CD14-positive monocyte (primary cell): Measurements from ENCODE around the gene C17orf67. TPM values are rescaled to one million over a fixed set of nuclear protein-coding genes. Genes with fewer than 3 reads are reported as not detected.

ENCODE experiments used
- DNase-seq, 3 donors: peaks; one replicate each; pipeline ENCODE4 v3.0.0-alpha.2; 2011 to 2022
- H2AFZ ChIP-seq: 2 replicates; pipeline ENCODE4 v1.6.0; 2012; ENCODE audit warnings: mild to moderate bottlenecking, low read depth, low read length, inconsistent platforms; ENCODE audit not compliant: insufficient read depth, poor library complexity, severe bottlenecking
- H3K27ac ChIP-seq, 2 donors: 1 replicate in 1 of 2; 2 replicates in 1 of 2; pipeline ENCODE4 v1.5.1; 2012 to 2013; ENCODE audit warnings: low read length in 2 of 2, control low read depth in 1 of 2, inconsistent platforms in 1 of 2, low read depth in 1 of 2, mild to moderate bottlenecking in 1 of 2
- H3K27me3 ChIP-seq, 2 donors: one replicate each; pipeline versions ENCODE4 v1.6.0 to v1.6.1; 2011 to 2013; ENCODE audit warnings: low read length in 2 of 2; ENCODE audit not compliant: control insufficient read depth in 2 of 2, insufficient read depth in 2 of 2
- H3K36me3 ChIP-seq, 2 donors: replicated peaks in 1 of 2; 1 replicate in 1 of 2; 2 replicates in 1 of 2; pipeline versions ENCODE4 v1.5.1 to v1.6.1; 2012 to 2013; ENCODE audit warnings: low read length in 2 of 2, control low read depth in 1 of 2, inconsistent platforms in 1 of 2, mild to moderate bottlenecking in 1 of 2; ENCODE audit not compliant: insufficient read depth in 2 of 2, control insufficient read depth in 1 of 2
- H3K4me1 ChIP-seq, 2 donors: 1 replicate in 1 of 2; 2 replicates in 1 of 2; pipeline versions ENCODE4 v1.5.1 to v1.6.1; 2012 to 2013; ENCODE audit warnings: low read length in 2 of 2, control low read depth in 1 of 2, inconsistent platforms in 1 of 2, mild to moderate bottlenecking in 1 of 2, moderate library complexity in 1 of 2; ENCODE audit not compliant: insufficient read depth in 2 of 2, control insufficient read depth in 1 of 2
- H3K4me2 ChIP-seq: replicated peaks from 2 replicates; pipeline ENCODE3; 2012; ENCODE audit warnings: low read length, moderate library complexity, mild to moderate bottlenecking; ENCODE audit not compliant: poor library complexity, severe bottlenecking; ENCODE audit errors: extremely low read depth
- H3K4me3 ChIP-seq, 3 experiments: fragments of 200-600 bp in 1 of 3; sonication (generic) in 1 of 3; replicated peaks in 1 of 3; 1 replicate in 2 of 3; 2 replicates in 1 of 3; pipeline ENCODE4 v1.5.1; 2011 to 2013; ENCODE audit warnings: low read length in 3 of 3, mild to moderate bottlenecking in 3 of 3, control low read depth in 2 of 3, low read depth in 2 of 3, inconsistent platforms in 1 of 3, moderate library complexity in 1 of 3
- H3K79me2 ChIP-seq: 2 replicates; pipeline ENCODE4 v1.6.0; 2012; ENCODE audit warnings: mild to moderate bottlenecking, control low read depth, inconsistent platforms, low read length, moderate library complexity; ENCODE audit not compliant: insufficient read depth
- H3K9ac ChIP-seq: 2 replicates; pipeline ENCODE4 v1.6.0; 2017; ENCODE audit warnings: low read length, mild to moderate bottlenecking; ENCODE audit not compliant: insufficient read depth, poor library complexity, severe bottlenecking
- H3K9me3 ChIP-seq, 2 donors: replicated peaks in 1 of 2; 1 replicate in 1 of 2; 2 replicates in 1 of 2; pipeline versions ENCODE4 v1.5.1 to v1.6.1; 2012 to 2013; ENCODE audit warnings: low read length in 2 of 2, control low read depth in 1 of 2; ENCODE audit not compliant: control insufficient read depth in 1 of 2, insufficient read depth in 1 of 2
- H4K20me1 ChIP-seq: 2 replicates; pipeline ENCODE4 v1.6.0; 2012; ENCODE audit warnings: mild to moderate bottlenecking, low read length, control low read depth, moderate library complexity; ENCODE audit not compliant: insufficient read depth
- H3K27ac Mint-ChIP-seq, 7 donors: one replicate each; pipeline ENCODE4 v1.8.0; 2020; ENCODE audit warnings: mild to moderate bottlenecking in 7 of 7, mixed read lengths in 7 of 7, moderate library complexity in 6 of 7, inconsistent platforms in 2 of 7
- H3K27me3 Mint-ChIP-seq, 3 donors: one replicate each; pipeline ENCODE4 v1.8.0; 2021 to 2022; ENCODE audit warnings: low read depth in 3 of 3, mild to moderate bottlenecking in 3 of 3, mixed read lengths in 3 of 3, moderate library complexity in 3 of 3, inconsistent platforms in 1 of 3
- H3K36me3 Mint-ChIP-seq, 2 donors: one replicate each; pipeline ENCODE4 v1.8.0; 2020; ENCODE audit warnings: mixed read lengths in 2 of 2, inconsistent platforms in 1 of 2, mild to moderate bottlenecking in 1 of 2
- H3K4me1 Mint-ChIP-seq: one replicate; pipeline ENCODE4 v1.8.0; 2020; ENCODE audit warnings: mild to moderate bottlenecking, mixed read lengths
- H3K4me3 Mint-ChIP-seq, 2 donors: one replicate each; pipeline ENCODE4 v1.8.0; 2020; ENCODE audit warnings: mild to moderate bottlenecking in 2 of 2, mixed read lengths in 2 of 2, moderate library complexity in 1 of 2
- H3K9me3 Mint-ChIP-seq, 7 donors: one replicate each; pipeline ENCODE4 v1.8.0; 2020 to 2022; ENCODE audit warnings: mixed read lengths in 7 of 7, mild to moderate bottlenecking in 6 of 7, moderate library complexity in 6 of 7, inconsistent platforms in 2 of 7
- WGBS: methylation state at CpG from one replicate; pipeline ENCODE4 v1.1.5; 2013; ENCODE audit warnings: missing lambda C conversion rate; ENCODE audit not compliant: insufficient coverage; 5-methylcytosine and 5-hydroxymethylcytosine counted together
- intact Hi-C, 2 donors: fragments of 100-400 bp; cut with micrococcal nuclease; formaldehyde crosslinking; loops; one replicate each; pipeline versions ENCODE4 v1.15.0 to v1.15.1; 2023
- polyA plus RNA-seq, 3 donors: library from polyadenylated mRNA; depleted of rRNA in 1 of 3; unstranded in 2 of 3; stranded (reverse) in 1 of 3; fragments of 300-500 nt in 2 of 3; fragments of >200 nt in 1 of 3; fragmentation: Illumina TruSeq in 2 of 3; gene quantifications; 1 replicate in 2 of 3; 2 replicates in 1 of 3; pipeline ENCODE4 v1.2.3, GENCODE V29; 2012 to 2021
- TF ChIP-seq, protein P1 (sequence below): fragments of 200-600 bp; IDR thresholded peaks from one replicate; pipeline ENCODE4 v1.8.0; 2022; ENCODE audit warnings: antibody characterized with exemption, mild to moderate bottlenecking

Gene C17orf67
- polyA plus RNA-seq, 3 donors = 0.56 to 0.57 (median 0.56) TPM

GRCh38 chr17:56810343-56810742 is 23.4 kb downstream of the C17orf67 start:
- Histone ChIP-seq H3K27ac (no peak overlapping the region), H3K27me3 (no peaks in the 10 kb centered on the region), H3K4me1 (peaks cover 6 to 7% of the 10 kb centered on the region in 2 donors), H2AFZ (no peak overlapping the region), H3K9ac (no peak overlapping the region), H4K20me1 (no peaks in the 10 kb centered on the region), H3K9me3 (no peaks in the 10 kb centered on the region), H3K79me2 (no peaks in the 10 kb centered on the region), H3K4me2 (no peak overlapping the region), H3K36me3 (no peaks in the 10 kb centered on the region), H3K4me3 (no peak overlapping the region)
- peaks cover 0 to 3% (median 0%) of the 10 kb centered on the region in 3 donors for H3K27me3 Mint-ChIP-seq
- peaks cover 10% of the 10 kb centered on the region for H3K4me1 Mint-ChIP-seq
- no peaks in the 10 kb centered on the region for H3K36me3 Mint-ChIP-seq
- no peak overlapping the region for H3K27ac Mint-ChIP-seq
- TF ChIP-seq, protein P1, sequence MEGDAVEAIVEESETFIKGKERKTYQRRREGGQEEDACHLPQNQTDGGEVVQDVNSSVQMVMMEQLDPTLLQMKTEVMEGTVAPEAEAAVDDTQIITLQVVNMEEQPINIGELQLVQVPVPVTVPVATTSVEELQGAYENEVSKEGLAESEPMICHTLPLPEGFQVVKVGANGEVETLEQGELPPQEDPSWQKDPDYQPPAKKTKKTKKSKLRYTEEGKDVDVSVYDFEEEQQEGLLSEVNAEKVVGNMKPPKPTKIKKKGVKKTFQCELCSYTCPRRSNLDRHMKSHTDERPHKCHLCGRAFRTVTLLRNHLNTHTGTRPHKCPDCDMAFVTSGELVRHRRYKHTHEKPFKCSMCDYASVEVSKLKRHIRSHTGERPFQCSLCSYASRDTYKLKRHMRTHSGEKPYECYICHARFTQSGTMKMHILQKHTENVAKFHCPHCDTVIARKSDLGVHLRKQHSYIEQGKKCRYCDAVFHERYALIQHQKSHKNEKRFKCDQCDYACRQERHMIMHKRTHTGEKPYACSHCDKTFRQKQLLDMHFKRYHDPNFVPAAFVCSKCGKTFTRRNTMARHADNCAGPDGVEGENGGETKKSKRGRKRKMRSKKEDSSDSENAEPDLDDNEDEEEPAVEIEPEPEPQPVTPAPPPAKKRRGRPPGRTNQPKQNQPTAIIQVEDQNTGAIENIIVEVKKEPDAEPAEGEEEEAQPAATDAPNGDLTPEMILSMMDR = no peak
- intact Hi-C loops = no loop called here
- no peak for DNase-seq
- no peaks in the 10 kb centered on the region for H3K9me3 Mint-ChIP-seq
- no peak overlapping the region for H3K4me3 Mint-ChIP-seq
- 100% methylated on average over 1 of the region's 2 CpGs for WGBS

DNA sequence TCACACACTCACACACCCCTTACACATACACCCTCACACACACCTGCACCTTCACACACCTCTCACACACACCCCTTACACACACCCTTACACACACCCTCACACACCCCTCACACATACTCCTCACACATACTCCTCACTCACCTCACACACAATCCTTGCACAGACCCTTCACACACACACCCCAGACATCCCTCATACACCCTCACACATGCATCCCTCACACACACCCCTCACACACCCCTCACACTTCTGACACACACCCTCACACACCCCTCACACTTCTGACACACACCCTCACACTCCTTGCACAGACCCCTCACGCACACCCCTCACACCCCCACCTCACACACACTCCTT is 23.9 kb downstream of the C17orf67 start:
- H3K4me1 ChIP-seq = peaks cover 6 to 7% of the 10 kb centered on the region in 2 donors
- no peak overlapping the region for H2AFZ ChIP-seq
- no peaks in the 10 kb centered on the region for H3K36me3 Mint-ChIP-seq
- no peaks in the 10 kb centered on the region for H3K36me3 ChIP-seq
- peaks cover 0 to 3% (median 1%) of the 10 kb centered on the region in 3 donors for H3K27me3 Mint-ChIP-seq
- intact Hi-C loops = no loop called here
- no peak overlapping the region for H3K9ac ChIP-seq
- H3K27ac Mint-ChIP-seq = no peak overlapping the region
- TF ChIP-seq, protein P1 = no peak
- WGBS = 100% methylated on average over 1 of the region's 1 CpG
- no peak overlapping the region for H3K27ac ChIP-seq
- H3K4me2 ChIP-seq = no peak overlapping the region
- no peak for DNase-seq
- H3K4me1 Mint-ChIP-seq = peaks cover 10% of the 10 kb centered on the region
- no peaks in the 10 kb centered on the region for H3K79me2 ChIP-seq
- H3K27me3 ChIP-seq = no peaks in the 10 kb centered on the region
- no peak overlapping the region for H3K4me3 ChIP-seq
- no peaks in the 10 kb centered on the region for H4K20me1 ChIP-seq
- H3K9me3 Mint-ChIP-seq = no peaks in the 10 kb centered on the region
- no peaks in the 10 kb centered on the region for H3K9me3 ChIP-seq
- H3K4me3 Mint-ChIP-seq = no peak overlapping the region
